ENCODE measurements around the gene CCL20. TPM values are rescaled to one million over a fixed set of nuclear protein-coding genes. Genes with fewer than 3 reads are reported as not detected.

Gene CCL20
- total and polyA plus RNA-seq, 2 of the 13 experiments (the other 11 are each of a cell fraction or from before 2014, with no cell fraction given): 223 to 903 TPM

DNA sequence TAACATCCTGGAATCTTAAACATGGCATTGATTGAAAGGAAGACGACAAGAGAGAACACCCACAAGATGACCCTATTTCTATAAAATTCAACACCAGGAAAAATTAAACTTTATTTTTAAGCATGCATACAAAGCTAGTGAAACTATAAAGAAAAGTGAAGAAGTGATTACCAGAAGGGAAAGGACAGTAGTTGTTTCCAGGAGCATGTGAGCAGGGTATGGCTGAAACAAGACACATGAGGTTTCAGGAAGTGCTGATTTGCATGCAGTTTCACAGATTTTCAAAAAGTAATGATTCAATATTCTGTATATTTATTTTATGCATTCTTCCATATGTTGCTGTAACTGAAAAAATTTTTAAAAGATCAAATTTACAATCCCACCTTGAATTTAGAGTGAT, 33.2 kb downstream of the CCL20 start:
- POLR2A ChIA-PET: no interaction called here
- WGBS (ENCODE audit: low lambda C conversion rate): 88% methylated on average over 1 of the region's 1 CpG
- in situ Hi-C loops (cut with HindIII; ENCODE audit: extremely low pct_ligation_motif_present, low pct_unique_long_range_greater_than_20kb): no loop called here
- no peak for TF ChIP-seq ZMYM3 (CRISPR knock-in tag; IDR thresholded peaks at IDR 0.05)
- TF ChIP-seq, protein P1, sequence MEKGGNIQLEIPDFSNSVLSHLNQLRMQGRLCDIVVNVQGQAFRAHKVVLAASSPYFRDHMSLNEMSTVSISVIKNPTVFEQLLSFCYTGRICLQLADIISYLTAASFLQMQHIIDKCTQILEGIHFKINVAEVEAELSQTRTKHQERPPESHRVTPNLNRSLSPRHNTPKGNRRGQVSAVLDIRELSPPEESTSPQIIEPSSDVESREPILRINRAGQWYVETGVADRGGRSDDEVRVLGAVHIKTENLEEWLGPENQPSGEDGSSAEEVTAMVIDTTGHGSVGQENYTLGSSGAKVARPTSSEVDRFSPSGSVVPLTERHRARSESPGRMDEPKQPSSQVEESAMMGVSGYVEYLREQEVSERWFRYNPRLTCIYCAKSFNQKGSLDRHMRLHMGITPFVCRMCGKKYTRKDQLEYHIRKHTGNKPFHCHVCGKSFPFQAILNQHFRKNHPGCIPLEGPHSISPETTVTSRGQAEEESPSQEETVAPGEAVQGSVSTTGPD (CRISPR knock-in tag; IDR thresholded peaks at IDR 0.05): no peak
- TF ChIP-seq, protein P2, sequence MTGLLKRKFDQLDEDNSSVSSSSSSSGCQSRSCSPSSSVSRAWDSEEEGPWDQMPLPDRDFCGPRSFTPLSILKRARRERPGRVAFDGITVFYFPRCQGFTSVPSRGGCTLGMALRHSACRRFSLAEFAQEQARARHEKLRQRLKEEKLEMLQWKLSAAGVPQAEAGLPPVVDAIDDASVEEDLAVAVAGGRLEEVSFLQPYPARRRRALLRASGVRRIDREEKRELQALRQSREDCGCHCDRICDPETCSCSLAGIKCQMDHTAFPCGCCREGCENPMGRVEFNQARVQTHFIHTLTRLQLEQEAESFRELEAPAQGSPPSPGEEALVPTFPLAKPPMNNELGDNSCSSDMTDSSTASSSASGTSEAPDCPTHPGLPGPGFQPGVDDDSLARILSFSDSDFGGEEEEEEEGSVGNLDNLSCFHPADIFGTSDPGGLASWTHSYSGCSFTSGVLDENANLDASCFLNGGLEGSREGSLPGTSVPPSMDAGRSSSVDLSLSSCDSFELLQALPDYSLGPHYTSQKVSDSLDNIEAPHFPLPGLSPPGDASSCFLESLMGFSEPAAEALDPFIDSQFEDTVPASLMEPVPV (CRISPR knock-in tag; IDR thresholded peaks at IDR 0.05): no peak
- TF ChIP-seq, protein P3, sequence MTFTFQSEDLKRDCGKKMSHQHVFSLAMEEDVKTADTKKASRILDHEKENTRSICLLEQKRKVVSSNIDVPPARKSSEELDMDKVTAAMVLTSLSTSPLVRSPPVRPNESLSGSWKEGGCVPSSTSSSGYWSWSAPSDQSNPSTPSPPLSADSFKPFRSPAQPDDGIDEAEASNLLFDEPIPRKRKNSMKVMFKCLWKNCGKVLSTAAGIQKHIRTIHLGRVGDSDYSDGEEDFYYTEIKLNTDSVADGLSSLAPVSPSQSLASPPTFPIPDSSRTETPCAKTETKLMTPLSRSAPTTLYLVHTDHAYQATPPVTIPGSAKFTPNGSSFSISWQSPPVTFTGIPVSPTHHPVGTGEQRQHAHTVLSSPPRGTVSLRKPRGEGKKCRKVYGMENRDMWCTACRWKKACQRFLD (CRISPR knock-in tag; IDR thresholded peaks at IDR 0.05; ENCODE audit: borderline replicate concordance): no peak
- no peak for TF ChIP-seq NR2F6 (IDR thresholded peaks at IDR 0.05)
- TF ChIP-seq NR2F6 (CRISPR knock-in tag; IDR thresholded peaks at IDR 0.05): no peak
- no peak for TF ChIP-seq ZNF552 (CRISPR knock-in tag; IDR thresholded peaks at IDR 0.05; ENCODE audit: borderline replicate concordance)
- TF ChIP-seq, protein P4, sequence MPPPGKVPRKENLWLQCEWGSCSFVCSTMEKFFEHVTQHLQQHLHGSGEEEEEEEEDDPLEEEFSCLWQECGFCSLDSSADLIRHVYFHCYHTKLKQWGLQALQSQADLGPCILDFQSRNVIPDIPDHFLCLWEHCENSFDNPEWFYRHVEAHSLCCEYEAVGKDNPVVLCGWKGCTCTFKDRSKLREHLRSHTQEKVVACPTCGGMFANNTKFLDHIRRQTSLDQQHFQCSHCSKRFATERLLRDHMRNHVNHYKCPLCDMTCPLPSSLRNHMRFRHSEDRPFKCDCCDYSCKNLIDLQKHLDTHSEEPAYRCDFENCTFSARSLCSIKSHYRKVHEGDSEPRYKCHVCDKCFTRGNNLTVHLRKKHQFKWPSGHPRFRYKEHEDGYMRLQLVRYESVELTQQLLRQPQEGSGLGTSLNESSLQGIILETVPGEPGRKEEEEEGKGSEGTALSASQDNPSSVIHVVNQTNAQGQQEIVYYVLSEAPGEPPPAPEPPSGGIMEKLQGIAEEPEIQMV (CRISPR knock-in tag; IDR thresholded peaks at IDR 0.05; ENCODE audit: low read depth): no peak
- TF ChIP-seq, protein P5, sequence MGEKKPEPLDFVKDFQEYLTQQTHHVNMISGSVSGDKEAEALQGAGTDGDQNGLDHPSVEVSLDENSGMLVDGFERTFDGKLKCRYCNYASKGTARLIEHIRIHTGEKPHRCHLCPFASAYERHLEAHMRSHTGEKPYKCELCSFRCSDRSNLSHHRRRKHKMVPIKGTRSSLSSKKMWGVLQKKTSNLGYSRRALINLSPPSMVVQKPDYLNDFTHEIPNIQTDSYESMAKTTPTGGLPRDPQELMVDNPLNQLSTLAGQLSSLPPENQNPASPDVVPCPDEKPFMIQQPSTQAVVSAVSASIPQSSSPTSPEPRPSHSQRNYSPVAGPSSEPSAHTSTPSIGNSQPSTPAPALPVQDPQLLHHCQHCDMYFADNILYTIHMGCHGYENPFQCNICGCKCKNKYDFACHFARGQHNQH (CRISPR knock-in tag; IDR thresholded peaks at IDR 0.05): no peak
- no peak for TF ChIP-seq ZNF788 (CRISPR knock-in tag; IDR thresholded peaks at IDR 0.05; ENCODE audit: borderline replicate concordance)
- no peak for TF ChIP-seq SAP130 (CRISPR knock-in tag; IDR thresholded peaks at IDR 0.05; ENCODE audit: low read depth)
- no peak for TF ChIP-seq SOX6 (IDR thresholded peaks at IDR 0.05)
- TF ChIP-seq SOX6 (CRISPR knock-in tag; IDR thresholded peaks at IDR 0.05): no peak
- TF ChIP-seq, protein P6, sequence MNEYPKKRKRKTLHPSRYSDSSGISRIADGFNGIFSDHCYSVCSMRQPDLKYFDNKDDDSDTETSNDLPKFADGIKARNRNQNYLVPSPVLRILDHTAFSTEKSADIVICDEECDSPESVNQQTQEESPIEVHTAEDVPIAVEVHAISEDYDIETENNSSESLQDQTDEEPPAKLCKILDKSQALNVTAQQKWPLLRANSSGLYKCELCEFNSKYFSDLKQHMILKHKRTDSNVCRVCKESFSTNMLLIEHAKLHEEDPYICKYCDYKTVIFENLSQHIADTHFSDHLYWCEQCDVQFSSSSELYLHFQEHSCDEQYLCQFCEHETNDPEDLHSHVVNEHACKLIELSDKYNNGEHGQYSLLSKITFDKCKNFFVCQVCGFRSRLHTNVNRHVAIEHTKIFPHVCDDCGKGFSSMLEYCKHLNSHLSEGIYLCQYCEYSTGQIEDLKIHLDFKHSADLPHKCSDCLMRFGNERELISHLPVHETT (CRISPR knock-in tag; conservative IDR thresholded peaks at IDR 0.05): no peak
- no peak for TF ChIP-seq ZNF761 (CRISPR knock-in tag; conservative IDR thresholded peaks at IDR 0.05)
- TF ChIP-seq REXO4 (CRISPR knock-in tag; IDR thresholded peaks at IDR 0.05; ENCODE audit: borderline replicate concordance): no peak

More for the DNA sequence above, 33.2 kb downstream of the CCL20 start:
- Histone ChIP-seq H3K79me2 (ENCODE audit: insufficient read depth, low read length) (no peaks in the 10 kb centered on the region), H3K27ac (ENCODE audit: extremely low read length, insufficient read depth, low read length) (no peak overlapping the region), H3K4me2 (ENCODE audit: low read depth, low read length) (no peak overlapping the region), H3K27me3 (ENCODE audit: control insufficient read depth in 1 of 2, insufficient read depth in 2 of 2, low read length in 2 of 2) (no peaks in the 10 kb centered on the region), H3K4me3 (replicated peaks in 1 of 3; ENCODE audit: insufficient read depth in 1 of 3, low read depth in 2 of 3, low read length in 3 of 3) (no peak overlapping the region), H2AFZ (ENCODE audit: low read length) (no peak overlapping the region), H4K20me1 (ENCODE audit: insufficient read depth, low read length) (no peaks in the 10 kb centered on the region), H3K4me1 (ENCODE audit: insufficient read depth, low read length) (no peaks in the 10 kb centered on the region), H3K9ac (ENCODE audit: insufficient read depth, low read depth, low read length) (no peak overlapping the region), H3K36me3 (replicated peaks in 1 of 2; ENCODE audit: control insufficient read depth in 1 of 2, insufficient read depth in 2 of 2, low read length in 2 of 2) (no peaks in the 10 kb centered on the region), H3K9me3 (ENCODE audit: low read length) (no peaks in the 10 kb centered on the region)
- intact Hi-C loops (cut with micrococcal nuclease; ENCODE audit: unreplicated experiment): no loop called here
- no peak for ATAC-seq
- no TSS peak for BruUV-seq (replicated peaks)
- FAIRE-seq: no peak
- DNase-seq (ENCODE audit: low spot score): no peak
- CTCF ChIA-PET (ENCODE audit: low intra/inter-chr PET ratio, low total read pairs): no interaction called here
